Adipocyte (in vitro differentiated cells): ENCODE results near the gene WHRN.

ENCODE experiments used
- DNase-seq: peaks from one replicate; pipeline ENCODE4 v3.0.0-alpha.2; 2015; ENCODE audit warnings: low read depth
- H3K27me3 ChIP-seq: replicated peaks from 2 replicates; pipeline ENCODE4 v1.7.0; 2013; ENCODE audit warnings: mild to moderate bottlenecking, low read length, moderate library complexity; ENCODE audit not compliant: control insufficient read depth, insufficient read depth
- H3K36me3 ChIP-seq: 2 replicates; pipeline ENCODE4 v1.7.0; 2013; ENCODE audit warnings: low read length, mild to moderate bottlenecking, moderate library complexity; ENCODE audit not compliant: control insufficient read depth, insufficient read depth, severe bottlenecking
- H3K4me1 ChIP-seq: 2 replicates; pipeline ENCODE4 v1.7.0; 2013; ENCODE audit warnings: mild to moderate bottlenecking, low read length, moderate library complexity; ENCODE audit not compliant: control insufficient read depth, insufficient read depth
- H3K4me3 ChIP-seq: 2 replicates; pipeline ENCODE4 v1.7.0; 2013; ENCODE audit warnings: mild to moderate bottlenecking, low read length, moderate library complexity
- H3K9ac ChIP-seq: 2 replicates; pipeline ENCODE4 v1.7.0; 2013; ENCODE audit warnings: mild to moderate bottlenecking, low read length, moderate library complexity
- H3K9me3 ChIP-seq: 2 replicates; pipeline ENCODE4 v1.7.0; 2013; ENCODE audit warnings: mild to moderate bottlenecking, low read length, moderate library complexity; ENCODE audit not compliant: control insufficient read depth

Gene WHRN

GRCh38 chr9:114437401-114437893, 67.8 kb downstream of the WHRN start:
- H3K36me3 ChIP-seq: no peaks in the 10 kb centered on the region
- no peak overlapping the region for H3K9ac ChIP-seq
- peaks cover 7% of the 10 kb centered on the region for H3K4me1 ChIP-seq
- no peak overlapping the region for H3K4me3 ChIP-seq
- DNase-seq: no peak
- H3K27me3 ChIP-seq: peaks cover under 1% of the 10 kb centered on the region
- no peaks in the 10 kb centered on the region for H3K9me3 ChIP-seq

- DNase-seq: peak; percentile 64
- no peaks in the 10 kb centered on the region for H3K4me1 ChIP-seq
- H3K36me3 ChIP-seq: no peaks in the 10 kb centered on the region
- no peak overlapping the region for H3K4me3 ChIP-seq
- peaks cover 24% of the 10 kb centered on the region for H3K27me3 ChIP-seq
- H3K9me3 ChIP-seq: no peaks in the 10 kb centered on the region
- no peak overlapping the region for H3K9ac ChIP-seq
Observed at GRCh38 chr9:114434878-114435311, 70.4 kb downstream of the WHRN start.

- H3K4me1 ChIP-seq: no peaks in the 10 kb centered on the region
- H3K9ac ChIP-seq: no peak overlapping the region
- no peaks in the 10 kb centered on the region for H3K9me3 ChIP-seq
Observed at GRCh38 chr9:114433720-114434255, 71.5 kb downstream of the WHRN start.

GRCh38 chr9:114433086-114433485, 72.2 kb downstream of the WHRN start:
- Histone ChIP-seq H3K9me3 (no peaks in the 10 kb centered on the region), H3K27me3 (peaks cover 34% of the 10 kb centered on the region), H3K4me1 (no peaks in the 10 kb centered on the region), H3K4me3 (no peak overlapping the region), H3K9ac (no peak overlapping the region), H3K36me3 (no peaks in the 10 kb centered on the region)
- no peak for DNase-seq

More at GRCh38 chr9:114433720-114434255, 71.5 kb downstream of the WHRN start:
- no peak overlapping the region for H3K4me3 ChIP-seq
- no peak for DNase-seq
- H3K36me3 ChIP-seq: no peaks in the 10 kb centered on the region
- peaks cover 28% of the 10 kb centered on the region for H3K27me3 ChIP-seq

GRCh38 chr9:114432323-114433067, 72.8 kb downstream of the WHRN start:
- Histone ChIP-seq H3K9ac (no peak overlapping the region), H3K36me3 (no peaks in the 10 kb centered on the region), H3K9me3 (no peaks in the 10 kb centered on the region), H3K27me3 (peaks cover 35% of the 10 kb centered on the region), H3K4me3 (no peak overlapping the region), H3K4me1 (no peaks in the 10 kb centered on the region)
- no peak for DNase-seq

GRCh38 chr9:114431770-114432169, 73.5 kb downstream of the WHRN start:
- DNase-seq: no peak
- H3K4me1 ChIP-seq: no peaks in the 10 kb centered on the region
- no peak overlapping the region for H3K9ac ChIP-seq
- no peaks in the 10 kb centered on the region for H3K36me3 ChIP-seq
- H3K9me3 ChIP-seq: no peaks in the 10 kb centered on the region
- peaks cover 35% of the 10 kb centered on the region for H3K27me3 ChIP-seq
- no peak overlapping the region for H3K4me3 ChIP-seq

- DNase-seq: no peak
- no peaks in the 10 kb centered on the region for H3K4me1 ChIP-seq
- no peak overlapping the region for H3K4me3 ChIP-seq
- no peak overlapping the region for H3K9ac ChIP-seq
- no peaks in the 10 kb centered on the region for H3K36me3 ChIP-seq
- peaks cover 35% of the 10 kb centered on the region for H3K27me3 ChIP-seq
- no peaks in the 10 kb centered on the region for H3K9me3 ChIP-seq
Observed at GRCh38 chr9:114431003-114431402, 74.3 kb downstream of the WHRN start.

GRCh38 chr9:114430457-114430856, 74.8 kb downstream of the WHRN start:
- H3K4me3 ChIP-seq: no peak overlapping the region
- H3K36me3 ChIP-seq: no peaks in the 10 kb centered on the region
- peaks cover 35% of the 10 kb centered on the region for H3K27me3 ChIP-seq
- H3K9me3 ChIP-seq: no peaks in the 10 kb centered on the region
- no peaks in the 10 kb centered on the region for H3K4me1 ChIP-seq
- H3K9ac ChIP-seq: no peak overlapping the region
- DNase-seq: no peak

- Histone ChIP-seq H3K27me3 (peaks cover 35% of the 10 kb centered on the region), H3K9me3 (no peaks in the 10 kb centered on the region), H3K4me3 (no peak overlapping the region), H3K4me1 (no peaks in the 10 kb centered on the region), H3K36me3 (no peaks in the 10 kb centered on the region), H3K9ac (no peak overlapping the region)
- DNase-seq: no peak
Observed at GRCh38 chr9:114429488-114429887, 75.8 kb downstream of the WHRN start.

- H3K27me3 ChIP-seq: peaks cover 35% of the 10 kb centered on the region
- H3K9me3 ChIP-seq: no peaks in the 10 kb centered on the region
- H3K36me3 ChIP-seq: no peaks in the 10 kb centered on the region
- no peak overlapping the region for H3K4me3 ChIP-seq
- H3K9ac ChIP-seq: no peak overlapping the region
- no peaks in the 10 kb centered on the region for H3K4me1 ChIP-seq
- DNase-seq: no peak
Observed at GRCh38 chr9:114428466-114428865, 76.8 kb downstream of the WHRN start.

- no peaks in the 10 kb centered on the region for H3K4me1 ChIP-seq
- no peak overlapping the region for H3K4me3 ChIP-seq
- no peaks in the 10 kb centered on the region for H3K36me3 ChIP-seq
- no peak for DNase-seq
- no peak overlapping the region for H3K9ac ChIP-seq
- H3K9me3 ChIP-seq: no peaks in the 10 kb centered on the region
- peaks cover 38% of the 10 kb centered on the region for H3K27me3 ChIP-seq
Observed at GRCh38 chr9:114427644-114428043, 77.6 kb downstream of the WHRN start.
